HepG2 (cell line): ENCODE results near the gene TBCB. TPM values are rescaled to one million over a fixed set of nuclear protein-coding genes. Genes with fewer than 3 reads are reported as not detected.

Source experiments
- BORCS8-MEF2B ChIP-seq: sonication (generic); formaldehyde crosslinking; IDR thresholded peaks from 2 replicates; pipeline ENCODE4 v1.8.0; 2022; ENCODE audit warnings: mild to moderate bottlenecking, missing genetic modification reagents
- CC2D1A ChIP-seq: sonication (generic); formaldehyde crosslinking; IDR thresholded peaks from 2 replicates; pipeline ENCODE4 v1.8.1; 2023; ENCODE audit warnings: mild to moderate bottlenecking, missing genetic modification reagents
- CENPT ChIP-seq: sonication (generic); formaldehyde crosslinking; IDR thresholded peaks from 2 replicates; pipeline ENCODE4 v1.8.0; 2022; ENCODE audit warnings: low read depth, mild to moderate bottlenecking, moderate library complexity, missing genetic modification reagents
- GPBP1L1 ChIP-seq: sonication (generic); formaldehyde crosslinking; IDR thresholded peaks from 2 replicates; pipeline ENCODE4 v1.5.0; 2020; ENCODE audit warnings: mild to moderate bottlenecking, missing genetic modification reagents
- HNF4G ChIP-seq, 2 experiments: sonication (generic) in 1 of 2; formaldehyde crosslinking in 1 of 2; IDR thresholded peaks; 2 replicates each; pipeline versions ENCODE4 v1.4.0 to v1.6.1; 2011 to 2020; ENCODE audit warnings: borderline replicate concordance in 2 of 2, low read depth in 2 of 2, mild to moderate bottlenecking in 2 of 2, low read length in 1 of 2, missing genetic modification reagents in 1 of 2, moderate library complexity in 1 of 2
- KLF12 ChIP-seq: sonication (generic); formaldehyde crosslinking; IDR thresholded peaks from 2 replicates; pipeline ENCODE4 v1.4.0; 2020; ENCODE audit warnings: missing genetic modification reagents, borderline replicate concordance
- NCOA2 ChIP-seq: sonication (generic); formaldehyde crosslinking; IDR thresholded peaks from 2 replicates; pipeline ENCODE4 v1.8.0; 2022; ENCODE audit warnings: inconsistent platforms
- THAP7 ChIP-seq: sonication (generic); formaldehyde crosslinking; IDR thresholded peaks from 2 replicates; pipeline ENCODE4 v1.8.1; 2023; ENCODE audit warnings: mild to moderate bottlenecking, missing genetic modification reagents
- ZBTB46 ChIP-seq: sonication (generic); formaldehyde crosslinking; IDR thresholded peaks from 2 replicates; pipeline ENCODE4 v1.4.0; 2020; ENCODE audit warnings: mild to moderate bottlenecking, missing genetic modification reagents, borderline replicate concordance
- ZMAT3 ChIP-seq: sonication (generic); formaldehyde crosslinking; conservative IDR thresholded peaks from 2 replicates; pipeline ENCODE4 v1.7.0; 2021; ENCODE audit warnings: missing genetic modification reagents
- ZNF251 ChIP-seq: sonication (generic); formaldehyde crosslinking; IDR thresholded peaks from 2 replicates; pipeline ENCODE4 v1.9.0; 2021; ENCODE audit warnings: mild to moderate bottlenecking, missing genetic modification reagents
- ZNF260 ChIP-seq: sonication (generic); formaldehyde crosslinking; IDR thresholded peaks from 2 replicates; pipeline ENCODE4 v1.4.0; 2020; ENCODE audit warnings: missing genetic modification reagents, low read depth, mild to moderate bottlenecking, borderline replicate concordance
- ZNF329 ChIP-seq: sonication (generic); formaldehyde crosslinking; IDR thresholded peaks from 2 replicates; pipeline ENCODE4 v1.9.0; 2021; ENCODE audit warnings: low read depth, mild to moderate bottlenecking, missing genetic modification reagents
- ZNF639 ChIP-seq: conservative IDR thresholded peaks from 2 replicates; pipeline ENCODE4 v1.6.1; 2018; ENCODE audit warnings: missing genetic modification reagents
- ZNF746 ChIP-seq: sonication (generic); formaldehyde crosslinking; IDR thresholded peaks from 2 replicates; pipeline ENCODE4 v1.8.0; 2022; ENCODE audit warnings: mild to moderate bottlenecking, missing genetic modification reagents
- ZUFSP ChIP-seq: sonication (generic); formaldehyde crosslinking; IDR thresholded peaks from 2 replicates; pipeline ENCODE4 v1.9.0; 2021; ENCODE audit warnings: missing genetic modification reagents, mild to moderate bottlenecking, borderline replicate concordance
- ZXDC ChIP-seq: sonication (generic); formaldehyde crosslinking; IDR thresholded peaks from 2 replicates; pipeline ENCODE4 v1.5.0; 2020; ENCODE audit warnings: mild to moderate bottlenecking, missing genetic modification reagents
- polyA plus RNA-seq, 8 experiments: library from polyadenylated mRNA; depleted of rRNA in 3 of 8; stranded (reverse) in 7 of 8; unstranded in 1 of 8; fragments of >200 nt; fragmentation: Illumina TruSeq in 4 of 8; extraction: Trizol in 4 of 8; gene quantifications; 2 replicates each; pipeline versions ENCODE4 v1.2.1 to v1.2.3, GENCODE V29; 2011 to 2016; ENCODE audit warnings: low read depth in 4 of 8, missing spikeins in 1 of 8, mixed read lengths in 1 of 8; ENCODE audit not compliant: insufficient read depth in 1 of 8
- total RNA-seq, 5 experiments: library from RNA; depleted of rRNA; stranded (reverse); fragments of >200 nt; fragmentation: Illumina TruSeq; extraction: Trizol; gene quantifications; 2 replicates each; pipeline ENCODE4 v1.2.3, GENCODE V29; 2016; ENCODE audit warnings: low read depth in 1 of 5

Gene TBCB
- total and polyA plus RNA-seq, 2 of the 13 experiments (the other 11 are each of a cell fraction or from before 2014, with no cell fraction given), result 271 to 276 TPM

- TF ChIP-seq ZNF639, result no peak
- 0 out of 2 replicates have a peak, but pooled peaks have one; percentile 27 for TF ChIP-seq ZNF251 (CRISPR knock-in tag)
- TF ChIP-seq ZNF329 (CRISPR knock-in tag), result no peak
- TF ChIP-seq ZBTB46, result no peak
- TF ChIP-seq HNF4G (IDR thresholded peaks at IDR 0.05; ENCODE audit: borderline replicate concordance, low read depth, low read length), result peak; percentile 3; the same call in 1 of the 2 replicates
- TF ChIP-seq HNF4G (CRISPR knock-in tag; IDR thresholded peaks at IDR 0.05; ENCODE audit: borderline replicate concordance, low read depth), result no peak
- TF ChIP-seq ZMAT3 (CRISPR knock-in tag), result 0 out of 2 replicates have a peak, but pooled peaks have one; percentile 17
- no peak for TF ChIP-seq GPBP1L1 (CRISPR knock-in tag)
- TF ChIP-seq ZXDC, result 0 out of 2 replicates have a peak, but pooled peaks have one; percentile 17
- TF ChIP-seq ZNF746 (CRISPR knock-in tag), result no peak
- TF ChIP-seq CENPT (CRISPR knock-in tag), result no peak
- TF ChIP-seq ZNF260 (CRISPR knock-in tag), result no peak
- TF ChIP-seq CC2D1A (CRISPR knock-in tag), result no peak
- TF ChIP-seq BORCS8-MEF2B (CRISPR knock-in tag), result no peak
- TF ChIP-seq THAP7 (CRISPR knock-in tag), result no peak
- no peak for TF ChIP-seq ZUFSP (CRISPR knock-in tag)
- no peak for TF ChIP-seq KLF12 (CRISPR knock-in tag)
- no peak for TF ChIP-seq NCOA2
Observed at GRCh38 chr19:36115453-36116343, at the start of gene TBCB (continued).
